22Rv1 (cell line): Measurements from ENCODE around the gene NUAK2.

ENCODE experiments used
- H3K27ac ChIP-seq: fragments of 450-650 bp; 2 replicates; pipeline ENCODE4 v1.5.1; 2017
- CTCF ChIP-seq: fragments of 450-650 bp; IDR thresholded peaks from 2 replicates; pipeline ENCODE4 v1.5.1; 2017; ENCODE audit warnings: mild to moderate bottlenecking
- ZFX ChIP-seq: fragments of 450-650 bp; IDR thresholded peaks from 2 replicates; pipeline ENCODE4 v1.6.1; 2017; ENCODE audit warnings: antibody characterized with exemption, borderline replicate concordance

The NUAK2 gene

DNA sequence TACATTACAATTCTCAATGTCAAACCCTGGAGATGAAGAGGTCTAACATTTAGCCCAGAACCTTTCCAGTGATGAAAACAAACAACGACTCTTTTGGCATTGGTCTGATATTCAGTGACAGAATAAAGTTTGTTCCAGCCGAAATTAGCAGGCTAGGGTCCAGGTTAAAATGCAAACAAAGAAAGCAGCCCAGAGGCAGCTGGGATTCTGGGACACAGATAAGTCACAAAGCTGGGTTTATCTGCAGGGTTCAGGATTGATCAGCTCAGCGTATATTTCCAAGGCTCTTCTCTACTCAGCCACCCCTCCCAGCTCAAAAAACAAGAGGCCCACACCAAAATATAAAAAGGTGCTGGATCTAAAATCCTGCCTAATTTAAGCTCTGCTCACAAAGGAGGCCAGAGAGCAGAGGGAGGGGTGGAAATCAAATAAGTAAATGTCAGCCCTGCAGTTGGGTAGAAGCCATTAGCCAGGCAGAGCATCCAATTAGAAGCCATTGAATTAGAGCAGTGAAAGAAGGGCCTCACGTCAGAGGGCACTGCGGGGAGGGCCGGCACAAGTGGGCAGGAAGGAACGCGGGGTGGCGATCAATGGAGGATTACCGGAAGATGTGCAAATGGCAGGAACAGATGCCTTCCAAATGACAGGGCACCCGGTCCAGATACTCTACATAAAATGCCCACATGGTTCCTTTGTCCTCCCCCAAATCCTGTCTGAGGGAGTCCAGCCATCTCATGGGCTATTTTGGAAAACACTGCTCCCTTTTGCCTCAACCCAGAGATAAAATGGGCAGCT is 38.4 kb upstream of the NUAK2 start:
- no peak overlapping the region for H3K27ac ChIP-seq
- TF ChIP-seq ZFX (no peak), CTCF (no peak)

DNA sequence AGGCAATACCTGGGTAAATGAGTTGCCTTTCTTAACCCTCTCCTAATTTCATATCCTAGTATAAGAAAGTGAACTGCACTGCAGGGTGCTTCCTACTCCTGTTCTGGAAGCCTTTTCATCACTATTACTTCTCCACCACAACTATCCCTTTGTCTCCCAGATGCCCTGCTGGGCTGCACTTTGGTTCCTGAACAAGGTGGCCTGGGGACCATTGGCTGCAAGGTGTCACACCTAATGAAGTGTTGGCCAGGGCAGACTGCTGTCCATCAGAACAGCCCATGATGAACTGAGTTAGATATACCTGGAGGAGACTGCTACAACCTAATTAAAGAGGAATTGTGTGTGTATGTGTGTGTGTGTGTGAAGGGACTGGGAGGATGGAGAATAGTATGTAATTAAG is 37.0 kb upstream of the NUAK2 start:
- H3K27ac ChIP-seq = no peak overlapping the region
- TF ChIP-seq ZFX = no peak
- no peak for TF ChIP-seq CTCF

GRCh38 chr1:205357567-205357966 is 36.0 kb upstream of the NUAK2 start:
- no peak for TF ChIP-seq ZFX
- no peak for TF ChIP-seq CTCF

GRCh38 chr1:205356440-205357139 is 35.0 kb upstream of the NUAK2 start, which contains the start of gene KLHDC8A:
TSS of gene KLHDC8A (minus strand) at chr1:205356922. CDS start at chr1:205343604, 13,318 bp downstream.
- no peak for TF ChIP-seq CTCF
- no peak for TF ChIP-seq ZFX
- no peak within 1 kb of the TSS for H3K27ac ChIP-seq

More at GRCh38 chr1:205357567-205357966, 36.0 kb upstream of the NUAK2 start:
- no peak overlapping the region for H3K27ac ChIP-seq

- H3K27ac ChIP-seq = peak overlapping the region; percentile 3; the same call in 1 of the 2 replicates
- TF ChIP-seq ZFX = no peak
- no peak for TF ChIP-seq CTCF
These were observed 33.5 kb upstream of the NUAK2 start for GRCh38 chr1:205355075-205355453.

- H3K27ac ChIP-seq = peak overlapping the region; percentile 3; the same call in 1 of the 2 replicates
- no peak for TF ChIP-seq ZFX
- TF ChIP-seq CTCF = peak; percentile 98
These were observed 32.9 kb upstream of the NUAK2 start for GRCh38 chr1:205354259-205355074.
